HG03565 (cell line): ENCODE measurements around the gene PDE6C.

Source experiments
- ATAC-seq: cut with Tn5 transposase; IDR thresholded peaks from one replicate; pipeline ENCODE4 v1.9.1; 2021; ENCODE audit warnings: mild to moderate bottlenecking, moderate library complexity; ENCODE audit not compliant: unreplicated experiment

PDE6C gene

DNA sequence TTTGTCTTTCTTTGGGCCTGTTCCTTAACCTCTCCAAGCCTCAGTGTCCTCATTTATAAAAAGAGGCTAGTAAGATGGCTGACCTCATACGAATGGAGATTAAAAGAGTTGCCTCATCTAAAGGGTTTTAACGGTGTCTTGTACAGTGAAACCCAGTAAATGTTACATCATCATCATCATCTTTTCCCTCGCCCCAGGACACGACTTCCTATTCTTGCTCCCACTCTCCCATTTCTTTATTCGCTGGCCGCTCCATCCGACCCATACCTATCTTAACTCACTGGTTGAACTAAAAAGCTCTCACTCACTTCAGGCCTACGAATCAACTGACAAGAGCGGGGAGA is 89.5 kb downstream of the PDE6C start:
- peak; percentile 2 for ATAC-seq

DNA sequence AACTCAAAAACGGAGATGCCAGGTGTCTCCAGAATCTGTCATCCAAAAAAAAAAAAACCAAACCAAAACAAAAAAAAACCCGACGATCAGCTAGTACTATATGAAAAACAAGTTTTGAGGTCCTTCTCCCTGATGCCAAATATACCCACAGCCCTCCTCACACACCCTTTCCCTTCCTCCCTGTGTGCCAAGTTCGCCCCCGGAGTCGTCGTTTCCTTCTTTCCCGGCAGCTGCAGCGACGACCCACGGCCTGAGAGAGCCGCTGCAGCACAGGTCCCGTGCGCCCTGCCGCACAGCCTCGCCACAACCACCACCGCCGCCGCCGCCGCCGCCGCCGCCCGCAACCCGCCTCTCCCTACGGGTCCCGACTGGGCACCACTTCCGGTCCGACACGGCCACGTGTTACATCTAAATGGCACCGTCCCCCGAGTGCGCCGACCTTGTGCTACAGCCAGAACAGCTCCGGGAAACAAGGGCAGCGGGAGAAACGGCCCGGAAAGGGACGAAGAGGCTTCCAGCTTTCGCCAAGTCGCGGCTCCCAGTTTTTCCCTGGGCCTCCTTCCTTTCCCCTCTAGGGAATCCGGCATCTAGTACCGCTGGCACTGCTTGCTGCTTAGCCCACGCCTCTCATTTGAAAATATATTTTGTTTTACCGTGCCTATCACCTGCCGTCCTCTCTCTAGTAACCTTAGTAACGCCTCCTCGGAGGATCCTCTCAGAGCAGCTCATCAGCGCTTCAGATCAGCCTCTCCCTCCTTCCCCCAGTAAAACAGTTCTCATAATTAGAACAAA is 90.1 kb downstream of the PDE6C start, which contains the start of gene FRA10AC1:
Gene FRA10AC1, minus strand, starts transcription at position 383 of the 792 bp plus-strand sequence. CDS start 2,486 bp downstream, outside the sequence.
- ATAC-seq = peak; percentile 56

DNA sequence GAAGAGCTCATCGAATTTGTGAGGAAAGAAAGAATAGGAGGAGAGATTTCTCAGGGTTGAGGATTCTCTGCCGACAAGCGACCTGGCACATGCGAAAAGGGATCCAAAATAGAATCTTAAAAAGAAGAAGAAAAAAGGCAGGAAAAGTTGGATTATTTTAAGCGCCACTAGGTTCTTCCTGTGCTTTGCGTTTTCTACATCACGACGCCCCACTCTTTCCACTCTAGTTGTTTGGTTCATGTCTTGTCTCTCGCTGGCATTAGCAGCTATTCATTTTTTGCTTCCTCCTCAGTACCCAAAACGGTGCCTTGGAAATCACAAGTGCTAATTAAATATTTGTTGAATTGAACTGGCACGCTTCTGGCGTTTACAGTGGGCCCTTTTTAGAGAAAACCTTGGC is 90.7 kb downstream of the PDE6C start:
- ATAC-seq = no peak

DNA sequence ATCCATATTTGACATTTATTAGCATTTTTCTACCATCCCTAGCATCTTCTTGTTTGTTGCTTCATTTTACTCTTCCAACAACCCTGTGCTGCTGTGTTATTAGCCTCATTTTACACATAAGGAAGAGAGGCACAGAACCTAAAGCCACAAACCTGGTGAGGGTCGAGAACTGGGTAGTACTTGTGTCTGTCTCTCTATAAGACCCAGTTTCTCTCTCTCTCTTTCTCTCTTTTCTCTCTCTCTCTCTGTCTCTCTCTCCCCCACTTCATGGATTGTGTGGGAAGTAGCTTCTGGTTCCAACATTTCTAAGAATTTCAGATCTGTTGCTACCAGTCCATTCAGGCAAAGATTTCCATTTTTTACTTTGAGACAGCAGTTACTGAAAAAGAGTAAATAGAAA is 91.5 kb downstream of the PDE6C start:
- no peak for ATAC-seq

DNA sequence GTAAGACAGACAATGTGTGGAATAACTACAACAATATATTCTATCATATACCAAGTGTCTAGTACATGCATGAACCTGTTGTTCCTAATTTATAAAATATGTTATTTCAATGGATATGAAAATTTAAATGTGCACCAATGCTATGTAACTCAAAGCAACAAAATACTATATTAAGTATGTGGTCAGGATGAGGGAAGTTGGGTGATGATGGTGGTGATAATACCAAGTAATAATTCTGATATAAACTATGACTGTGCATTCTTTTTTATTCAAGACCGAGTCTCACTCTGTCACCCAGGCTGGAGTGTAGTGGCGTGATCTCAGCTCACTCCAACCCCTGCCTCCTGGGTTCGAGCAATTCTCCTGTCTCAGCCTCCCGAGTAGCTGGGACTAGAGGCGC is 92.1 kb downstream of the PDE6C start:
- no peak for ATAC-seq

DNA sequence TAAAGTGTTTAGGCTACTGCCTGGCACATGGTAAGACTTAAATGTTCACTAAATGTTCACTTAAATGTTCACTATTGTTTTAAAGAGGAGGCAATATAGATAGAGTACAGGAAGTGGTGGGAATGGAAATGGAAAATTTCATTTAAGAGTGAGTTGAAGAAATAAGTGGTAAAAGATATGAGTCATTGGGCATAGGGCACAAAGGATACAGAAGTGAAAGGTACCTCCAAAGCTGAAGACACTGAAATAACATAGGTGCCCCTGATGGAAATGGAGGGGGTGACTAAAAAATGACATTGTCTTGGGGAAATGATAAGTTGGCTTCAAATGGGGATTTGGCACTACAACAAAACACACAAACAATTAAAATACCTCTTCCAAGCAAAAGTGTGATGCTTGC is 95.3 kb downstream of the PDE6C start:
- no peak for ATAC-seq

DNA sequence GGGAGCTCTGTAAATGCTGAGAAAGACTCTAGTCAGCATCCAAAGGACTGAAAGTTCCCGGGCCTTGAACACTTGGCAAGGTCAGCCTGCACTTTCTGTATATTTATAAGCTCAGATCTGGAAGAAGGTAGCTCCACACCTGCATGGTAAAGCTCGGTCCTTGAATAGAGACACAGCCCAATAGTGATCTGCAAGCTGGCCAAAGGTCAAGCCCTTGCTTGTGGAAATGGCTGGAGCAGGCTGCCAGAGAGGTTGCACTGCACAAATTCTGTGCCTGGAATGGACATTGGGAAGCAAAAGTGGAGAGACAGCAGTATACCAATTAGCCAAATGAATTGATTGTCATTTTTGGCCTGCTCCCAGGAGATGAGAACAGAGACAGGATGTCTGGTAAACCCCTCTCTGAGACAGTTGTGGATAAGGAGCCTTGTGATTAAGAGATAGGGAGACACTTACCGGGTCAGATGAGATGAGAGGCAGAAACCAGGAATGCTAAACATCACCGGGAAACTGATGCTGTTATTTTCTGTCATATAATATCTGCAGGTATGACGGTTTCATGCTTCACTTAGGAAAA is 98.1 kb downstream of the PDE6C start:
- ATAC-seq = no peak

DNA sequence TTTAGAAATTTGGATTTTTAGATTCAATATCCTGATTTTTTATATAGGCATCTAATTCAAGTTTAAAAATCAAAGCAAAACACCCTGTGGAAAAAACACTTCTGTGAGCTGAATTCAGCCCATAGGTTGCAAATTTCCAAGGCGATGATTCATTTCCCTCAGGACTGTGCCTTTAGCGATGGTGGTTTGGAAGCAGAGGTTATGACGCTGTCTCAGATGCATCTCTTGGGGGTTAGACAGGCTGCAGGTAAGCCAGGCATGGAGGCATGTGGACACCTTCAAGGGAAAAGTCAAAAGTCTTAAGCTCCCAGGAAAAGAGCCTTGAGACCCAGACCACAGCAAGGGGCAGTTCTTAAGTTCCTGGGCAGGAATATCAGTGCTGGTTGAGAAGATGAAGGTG is 99.6 kb downstream of the PDE6C start:
- no peak for ATAC-seq

DNA sequence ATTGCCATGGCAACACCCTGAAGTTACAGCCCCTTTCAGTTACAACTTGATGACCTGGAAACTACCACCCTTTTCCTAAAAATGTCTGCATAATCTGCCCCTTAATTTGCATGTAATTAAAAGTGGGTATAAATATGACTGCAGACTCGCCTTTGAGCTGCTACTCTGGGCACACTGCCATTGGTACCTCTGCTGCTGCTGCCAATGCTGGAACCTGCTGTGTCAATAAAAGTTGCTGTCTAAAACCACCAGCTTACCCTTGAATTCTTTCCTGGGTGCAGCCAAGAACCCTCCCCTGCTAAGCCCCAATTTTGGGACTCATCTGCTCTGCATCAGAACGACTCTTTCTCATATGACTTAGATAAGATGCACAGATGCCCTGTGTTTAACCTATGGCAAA is 100.3 kb downstream of the PDE6C start:
- ATAC-seq = no peak

DNA sequence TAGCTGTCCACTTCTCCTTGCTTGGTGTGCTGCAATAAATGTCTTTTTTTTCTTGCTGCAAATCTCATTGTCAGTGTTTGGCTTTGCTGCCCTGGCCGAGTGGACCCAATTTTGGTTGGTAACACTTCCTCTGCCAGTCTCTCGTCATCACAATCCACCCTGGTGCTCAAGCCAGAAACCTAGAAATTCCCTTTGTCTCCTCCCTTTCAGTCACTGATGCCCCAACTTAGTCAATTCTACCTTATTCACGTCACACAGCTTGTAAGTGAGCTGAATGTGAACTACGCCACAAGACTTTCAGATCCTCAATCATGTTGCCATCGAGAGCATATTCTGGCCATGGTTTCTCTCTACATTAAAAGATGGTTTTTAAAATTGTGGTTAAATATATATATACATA is 103.0 kb downstream of the PDE6C start:
- ATAC-seq = peak; percentile 91
